Measurements from ENCODE around the gene GLMP.
"Not testable (repeated sequence)": the region's sequence is repeated elsewhere in the genome, so short reads cannot be mapped to it uniquely, and the experiment has no call there.

GLMP gene

GRCh38 chr1:156295391-156295947 is at the start of gene GLMP:
Gene GLMP (minus strand): TSS chr1:156295679. CDS start chr1:156295645, 34 bp downstream.
- peak; percentile 68 for DNase-seq

- DNase-seq = no peak
These were observed 48.9 kb upstream of the GLMP start for GRCh38 chr1:156344409-156344808.

GRCh38 chr1:156342166-156342955 is 46.9 kb upstream of the GLMP start:
- no peak for DNase-seq

GRCh38 chr1:156338180-156338976 is 42.9 kb upstream of the GLMP start, which contains the start of the genes CCT3 and TSACC:
Gene CCT3 (minus strand): TSS chr1:156338292. CDS start chr1:156338184, 108 bp downstream.
Gene TSACC (plus strand): TSS chr1:156338526. CDS start chr1:156339758, 1,232 bp downstream.
- DNase-seq = peak; percentile 98

- DNase-seq = peak; percentile 66
These were observed 42.4 kb upstream of the GLMP start for GRCh38 chr1:156337888-156338179.

DNA sequence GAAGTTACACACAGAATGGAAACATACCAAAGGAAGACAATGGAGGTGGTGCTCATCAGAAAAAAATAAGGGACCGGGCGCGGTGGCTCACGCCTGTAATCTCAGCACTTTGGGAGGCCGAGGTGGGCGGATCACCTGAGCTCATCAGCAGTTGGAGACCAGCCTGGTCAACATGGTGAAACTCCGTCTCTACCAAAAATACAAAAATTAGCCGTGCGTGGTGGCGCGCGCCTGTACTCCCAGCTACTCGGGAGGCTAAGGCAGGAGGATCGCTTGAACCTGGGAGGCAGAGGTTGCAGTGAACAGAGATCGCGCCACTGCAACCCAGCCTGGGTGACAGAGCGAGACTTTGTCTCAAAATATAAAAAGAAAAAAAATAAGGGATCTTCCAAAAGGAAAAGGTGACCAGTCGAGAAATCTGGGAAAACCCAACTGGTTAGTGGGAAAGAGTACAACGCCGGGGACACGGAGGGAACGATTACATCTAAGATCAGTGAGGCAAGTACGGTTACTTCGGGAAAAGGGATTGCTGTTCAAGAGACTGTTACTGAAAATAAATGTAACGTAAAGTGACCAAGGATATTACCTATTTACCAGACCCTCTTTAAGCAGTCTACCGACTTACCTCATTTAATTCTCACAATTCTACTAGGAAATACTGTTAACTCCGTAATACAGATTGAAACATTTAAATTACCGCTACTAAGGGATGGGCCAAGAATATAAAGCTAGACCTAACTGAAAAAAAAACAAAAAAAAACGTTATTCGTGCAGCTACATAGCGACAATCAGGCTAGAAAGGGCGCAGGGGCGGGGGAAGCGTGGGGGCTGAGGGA is 41.8 kb upstream of the GLMP start:
- DNase-seq = no peak

GRCh38 chr1:156336242-156336641 is 40.8 kb upstream of the GLMP start:
- DNase-seq = no peak

DNA sequence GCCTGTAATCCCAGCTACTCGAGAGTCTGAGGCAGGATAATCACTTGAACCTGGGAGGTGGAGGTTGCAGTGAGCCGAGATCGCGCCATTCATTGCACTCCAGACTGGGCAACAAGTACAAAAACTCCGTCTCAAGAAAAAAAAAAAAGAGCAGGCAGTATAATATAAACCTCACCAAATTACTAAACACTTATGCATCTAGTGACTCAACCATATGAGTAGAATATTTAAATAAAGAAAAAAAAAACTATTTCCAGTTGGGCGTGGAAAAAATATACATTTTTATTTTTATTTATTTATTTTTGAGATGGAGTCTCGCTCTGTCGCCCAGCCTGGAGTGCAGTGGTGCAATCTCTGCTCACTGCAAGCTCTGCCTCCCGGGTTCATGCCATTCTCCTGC is 27.7 kb upstream of the GLMP start:
- DNase-seq = not testable (repeated sequence)

- no peak for DNase-seq
These were observed 25.1 kb upstream of the GLMP start for GRCh38 chr1:156320560-156320959.

DNA sequence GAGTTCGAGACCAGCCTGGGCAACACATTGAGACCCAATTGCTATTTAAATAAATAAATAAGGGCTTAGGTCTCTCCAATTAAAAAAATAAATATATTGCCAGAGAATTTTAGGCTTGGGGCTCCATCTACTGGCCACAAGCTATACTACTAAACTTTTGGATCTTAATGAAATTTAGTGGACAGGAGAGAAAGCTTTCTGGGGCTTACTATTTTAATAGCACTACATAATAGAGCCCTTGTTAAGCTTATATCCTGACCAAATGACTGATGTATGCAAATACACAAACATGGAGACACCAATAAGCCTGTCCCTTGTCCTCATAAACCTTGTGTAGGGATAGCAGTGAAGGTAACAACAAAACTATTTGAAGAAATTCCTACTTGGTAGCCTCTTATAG is 24.2 kb upstream of the GLMP start:
- no peak for DNase-seq

DNA sequence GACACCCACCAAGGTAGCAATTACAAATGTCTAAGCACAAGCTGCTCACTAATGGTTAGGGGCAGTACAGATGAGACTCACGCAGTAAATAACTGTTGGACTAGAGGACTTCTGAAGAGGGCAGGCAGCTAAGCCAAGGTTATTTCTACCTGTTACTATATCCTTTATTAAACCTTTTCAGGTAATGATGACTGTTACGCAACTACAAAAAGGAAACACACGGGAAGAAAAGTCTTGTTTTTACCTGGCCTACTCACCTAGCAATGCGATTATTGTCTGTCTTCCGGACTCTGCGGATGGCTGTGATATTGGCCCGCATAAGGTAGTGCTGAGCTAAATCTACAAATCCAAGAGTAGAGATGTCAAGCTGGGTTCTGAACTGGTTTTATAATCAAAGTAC is 21.4 kb upstream of the GLMP start:
- DNase-seq = no peak

GRCh38 chr1:156310962-156311361 is 15.5 kb upstream of the GLMP start:
- no peak for DNase-seq

DNA sequence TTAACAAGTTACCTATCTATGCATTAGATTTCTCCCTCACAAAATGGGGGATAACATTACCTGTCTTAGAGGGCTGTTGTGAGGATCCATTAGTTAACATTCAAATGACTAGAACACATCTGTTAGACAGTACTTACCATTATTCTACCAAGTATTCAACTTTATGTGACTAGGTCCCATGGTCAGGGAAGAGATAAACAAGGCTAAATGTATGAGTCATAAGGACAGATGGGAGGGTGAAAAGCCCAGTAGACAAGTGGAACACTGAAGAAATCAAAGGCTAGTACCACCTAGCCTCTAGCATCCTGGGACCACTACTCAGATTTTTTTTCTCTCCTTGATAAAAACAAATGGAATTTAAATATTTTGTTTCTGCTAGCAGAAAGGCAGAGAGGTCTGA is 12.6 kb upstream of the GLMP start:
- no peak for DNase-seq

DNA sequence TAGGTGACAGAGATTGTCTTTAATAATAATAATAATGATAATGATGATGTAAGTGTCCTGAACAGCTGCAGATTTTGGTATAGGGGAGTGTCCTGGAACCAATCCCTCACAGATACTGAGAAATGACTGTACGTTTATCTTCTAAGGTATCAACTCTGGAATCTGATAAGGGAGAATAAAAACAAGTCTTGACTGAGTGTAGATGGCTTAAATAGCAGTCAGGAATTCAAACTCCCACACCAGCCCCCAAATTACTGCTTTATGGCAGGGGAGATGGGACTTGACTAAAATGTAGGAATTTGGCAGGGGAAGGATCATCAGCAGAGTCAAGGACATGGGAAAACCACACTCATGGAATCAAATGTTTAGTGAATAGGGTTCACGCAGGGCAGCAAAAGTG is 9.7 kb upstream of the GLMP start:
- DNase-seq = no peak

GRCh38 chr1:156303241-156303640 is 7.8 kb upstream of the GLMP start:
- DNase-seq = no peak

DNA sequence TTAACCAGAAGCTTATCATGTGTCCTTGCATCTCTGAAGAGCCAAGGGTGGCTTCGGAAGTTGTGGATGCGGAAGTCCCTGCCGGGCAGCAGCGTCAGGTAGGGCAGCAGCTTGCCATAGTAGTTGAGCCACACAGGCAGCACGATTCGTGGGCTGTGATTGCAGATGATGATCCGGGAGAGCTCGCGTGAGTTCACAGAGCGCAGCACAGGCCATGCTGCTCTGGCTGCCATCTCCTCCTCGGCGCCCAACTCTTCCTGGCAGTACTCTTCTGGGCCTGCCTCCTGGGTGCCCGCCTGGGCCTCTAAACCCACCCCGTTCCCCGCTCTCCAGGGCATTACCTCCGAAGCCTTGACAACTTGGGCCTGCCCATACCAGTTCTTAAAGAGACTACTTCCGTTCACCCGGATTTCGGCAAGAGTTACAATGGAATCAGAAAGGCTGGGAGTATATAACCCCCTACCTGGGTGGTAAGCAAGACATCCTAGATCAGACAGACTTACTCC is 3.4 kb upstream of the GLMP start, which contains the start of gene VHLL:
TSS of gene VHLL (minus strand) at position 456 of the 506 bp plus-strand sequence. CDS start at position 338, 118 bp downstream.
- no peak for DNase-seq

- DNase-seq = no peak
These were observed 1.6 kb downstream of the GLMP start for GRCh38 chr1:156293895-156294294.

DNA sequence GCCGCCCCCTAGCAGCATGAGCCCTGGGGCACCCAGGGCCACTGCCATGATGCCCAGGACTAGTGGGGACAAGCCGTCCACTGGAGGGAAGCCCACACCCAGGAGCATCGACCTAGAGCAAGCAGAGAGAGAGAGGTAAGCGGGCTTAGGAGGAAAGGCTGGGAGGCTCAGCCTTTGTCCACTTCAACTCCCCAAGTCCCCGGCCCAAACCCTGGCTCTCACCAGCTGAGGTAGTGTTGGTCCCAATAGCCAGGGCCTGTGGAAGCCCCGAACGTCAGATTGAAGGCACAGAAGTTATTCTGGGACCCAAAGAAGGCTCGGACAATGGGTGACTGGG is 2.4 kb downstream of the GLMP start:
- no peak for DNase-seq

GRCh38 chr1:156291226-156292061 is 4.0 kb downstream of the GLMP start:
- peak; percentile 75 for DNase-seq

DNA sequence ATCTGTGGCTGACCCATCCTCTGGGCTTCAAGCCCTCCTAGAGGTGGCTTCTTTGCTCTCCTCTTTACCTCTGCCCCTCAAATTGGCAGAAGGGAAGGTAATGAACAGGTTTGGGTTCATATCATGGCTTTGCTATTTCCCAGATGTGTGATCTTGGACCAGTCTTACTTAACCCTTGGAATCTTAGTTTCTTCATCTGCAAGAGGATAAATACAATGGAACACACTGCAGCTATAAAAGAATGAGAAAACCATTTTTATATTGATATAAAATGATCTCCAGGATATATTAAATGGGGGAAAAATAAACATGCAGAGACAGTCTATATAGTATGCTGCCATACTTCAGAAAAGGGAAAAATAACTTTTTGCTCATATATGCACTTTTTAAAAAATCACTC is 5.6 kb downstream of the GLMP start:
- no peak for DNase-seq

DNA sequence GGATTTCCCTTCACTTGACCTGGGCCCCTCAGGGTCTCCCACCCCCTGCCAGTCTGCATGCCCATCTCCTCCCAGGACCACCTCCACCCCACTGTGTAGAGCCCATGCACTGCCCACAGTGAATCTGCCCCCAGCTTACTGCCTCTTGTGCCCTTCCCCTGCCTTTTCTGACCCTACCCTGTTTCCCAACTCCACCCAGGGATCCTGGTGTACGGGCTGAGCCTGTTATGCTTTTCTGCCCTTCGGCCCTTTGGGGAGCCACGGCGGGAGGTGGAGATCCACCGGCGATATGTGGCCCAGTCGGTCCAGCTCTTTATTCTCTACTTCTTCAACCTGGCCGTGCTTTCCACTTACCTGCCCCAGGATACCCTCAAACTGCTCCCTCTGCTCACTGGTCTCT is 9.4 kb downstream of the GLMP start:
- DNase-seq = no peak

DNA sequence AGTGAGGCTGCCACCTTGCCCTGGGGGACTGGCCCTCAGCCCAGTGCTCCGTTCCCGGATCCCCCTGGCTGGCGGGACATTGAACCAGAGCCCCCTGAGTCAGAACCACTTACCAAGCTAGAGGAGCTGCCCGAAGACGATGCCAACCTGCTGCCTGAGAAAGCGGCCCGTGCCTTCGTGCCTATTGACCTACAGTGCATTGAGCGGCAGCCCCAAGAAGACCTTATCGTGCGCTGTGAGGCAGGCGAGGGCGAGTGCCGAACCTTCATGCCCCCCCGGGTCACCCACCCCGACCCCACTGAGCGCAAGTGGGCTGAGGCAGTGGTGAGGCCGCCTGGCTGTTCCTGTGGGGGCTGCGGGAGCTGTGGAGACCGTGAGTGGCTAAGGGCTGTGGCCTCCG is 10.0 kb downstream of the GLMP start:
- no peak for DNase-seq

Data from midbrain (tissue), 1 donor.